Activated CD8-positive, alpha-beta T cell treated with anti-CD3 and anti-CD28 coated beads, Interleukin-2, amount 10 ng/mL, durations not matched to agents 7 days and 5 days (primary cell): ENCODE results near the gene MAN2A2. TPM values are rescaled to one million over a fixed set of nuclear protein-coding genes. Genes with fewer than 3 reads are reported as not detected.
"Not testable (repeated sequence)": the region's sequence is repeated elsewhere in the genome, so short reads cannot be mapped to it uniquely, and the experiment has no call there.

Experiments
- ATAC-seq: fragments of 150-1000 bp; cut with Tn5 transposase; one replicate; pipeline ENCODE4 v1.10.0; 2021; ENCODE audit warnings: moderate library complexity
- CTCF ChIA-PET: fragments of 350-600 bp; sonication (Branson Sonifier 250); formaldehyde crosslinking; loops from one replicate; lab custom pipeline; 2021; ENCODE audit warnings: antibody characterized with exemption; lab: Charles Lee
- POLR2A ChIA-PET: fragments of 350-600 bp; sonication (Branson Sonifier 250); formaldehyde crosslinking; loops from one replicate; lab custom pipeline; 2021; ENCODE audit warnings: antibody characterized with exemption; lab: Charles Lee
- DNase-seq: peaks from one replicate; pipeline ENCODE4 v3.0.0-alpha.2; 2020
- H3K27ac Mint-ChIP-seq: one replicate; pipeline ENCODE4 v1.8.0; 2021; ENCODE audit warnings: mild to moderate bottlenecking, mixed read lengths
- H3K27me3 Mint-ChIP-seq: one replicate; pipeline ENCODE4 v1.8.0; 2021; ENCODE audit warnings: low read depth, mixed read lengths
- H3K36me3 Mint-ChIP-seq: one replicate; pipeline ENCODE4 v1.8.0; 2021; ENCODE audit warnings: low read depth, mixed read lengths
- H3K4me1 Mint-ChIP-seq: one replicate; pipeline ENCODE4 v1.8.0; 2021; ENCODE audit warnings: low read depth, mixed read lengths
- H3K4me3 Mint-ChIP-seq: one replicate; pipeline ENCODE4 v1.8.0; 2021; ENCODE audit warnings: mild to moderate bottlenecking, mixed read lengths
- H3K9me3 Mint-ChIP-seq: one replicate; pipeline ENCODE4 v1.8.0; 2022; ENCODE audit warnings: mixed read lengths; ENCODE audit not compliant: insufficient read depth
- total RNA-seq, 2 experiments: library from RNA; stranded (reverse); gene quantifications; one replicate each; pipeline ENCODE4 v1.2.3, GENCODE V29; 2021

MAN2A2 gene
- total RNA-seq, 2 experiments from 2014 or later = 82.7 to 97.7 TPM

DNA sequence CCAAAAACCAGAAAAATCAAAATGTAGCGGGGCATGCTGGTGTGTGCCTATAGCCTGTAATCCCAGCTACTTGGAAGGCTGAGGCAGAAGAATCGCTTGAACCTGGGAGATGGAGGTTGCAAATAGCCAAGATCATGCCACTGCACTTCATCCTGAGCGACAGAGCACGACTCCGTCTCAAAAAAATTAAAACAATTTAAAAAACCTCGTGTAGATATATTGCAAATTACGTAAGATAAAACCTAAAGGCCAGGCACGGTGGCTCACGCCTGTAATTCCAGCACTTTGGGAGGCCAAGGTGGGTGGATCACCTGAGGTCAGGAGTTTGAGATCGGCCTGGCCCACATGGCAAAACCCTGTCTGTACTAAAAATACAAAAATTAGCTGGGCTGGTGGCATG, 23.7 kb downstream of the MAN2A2 start:
- H3K36me3 Mint-ChIP-seq = peaks cover 35% of the 10 kb centered on the region
- H3K27ac Mint-ChIP-seq, H3K9me3 Mint-ChIP-seq, DNase-seq, POLR2A ChIA-PET, H3K27me3 Mint-ChIP-seq, ATAC-seq, H3K4me3 Mint-ChIP-seq: not testable (repeated sequence)
- CTCF ChIA-PET = interaction anchor here (11.4 kb wide), 1 partner anchor 26 kb away, joined by 328 read pairs; the partner anchor contains the start of gene MAN2A2
- H3K4me1 Mint-ChIP-seq = peaks cover 38% of the 10 kb centered on the region

DNA sequence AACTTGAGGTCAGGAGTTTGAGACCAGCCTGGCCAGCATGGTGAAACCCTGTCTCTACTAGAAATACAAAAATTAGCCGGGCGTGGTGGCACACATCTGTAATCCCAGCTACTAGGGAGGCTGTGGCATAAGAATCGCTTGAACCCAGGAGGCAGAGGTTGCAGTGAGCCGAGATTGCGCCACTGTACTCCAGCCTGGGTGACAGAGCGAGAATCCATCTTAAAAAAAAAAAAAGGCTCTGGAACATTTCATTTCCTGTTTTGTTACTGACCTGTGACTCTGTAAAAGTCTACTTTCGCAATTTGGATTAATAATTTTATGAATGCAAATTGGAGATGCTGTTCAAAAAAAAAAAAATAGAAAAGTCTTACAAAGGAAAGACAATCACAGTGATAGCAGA, 25.0 kb downstream of the MAN2A2 start:
- Mint-ChIP-seq H3K4me1 (peaks cover 43% of the 10 kb centered on the region), H3K36me3 (peaks cover 29% of the 10 kb centered on the region), H3K27ac (peak overlapping the region; percentile 64), H3K4me3 (peak overlapping the region; percentile 52)
- not testable (repeated sequence) for H3K27me3 Mint-ChIP-seq, H3K9me3 Mint-ChIP-seq, DNase-seq, ATAC-seq
- ChIA-PET POLR2A (interaction anchor here (1.6 kb wide), 1 partner anchor 210 kb away, joined by 5 read pairs; no protein-coding TSS in a partner anchor), CTCF (interaction anchor here (11.4 kb wide), 1 partner anchor 27 kb away, joined by 328 read pairs; the partner anchor contains the start of gene MAN2A2)

DNA sequence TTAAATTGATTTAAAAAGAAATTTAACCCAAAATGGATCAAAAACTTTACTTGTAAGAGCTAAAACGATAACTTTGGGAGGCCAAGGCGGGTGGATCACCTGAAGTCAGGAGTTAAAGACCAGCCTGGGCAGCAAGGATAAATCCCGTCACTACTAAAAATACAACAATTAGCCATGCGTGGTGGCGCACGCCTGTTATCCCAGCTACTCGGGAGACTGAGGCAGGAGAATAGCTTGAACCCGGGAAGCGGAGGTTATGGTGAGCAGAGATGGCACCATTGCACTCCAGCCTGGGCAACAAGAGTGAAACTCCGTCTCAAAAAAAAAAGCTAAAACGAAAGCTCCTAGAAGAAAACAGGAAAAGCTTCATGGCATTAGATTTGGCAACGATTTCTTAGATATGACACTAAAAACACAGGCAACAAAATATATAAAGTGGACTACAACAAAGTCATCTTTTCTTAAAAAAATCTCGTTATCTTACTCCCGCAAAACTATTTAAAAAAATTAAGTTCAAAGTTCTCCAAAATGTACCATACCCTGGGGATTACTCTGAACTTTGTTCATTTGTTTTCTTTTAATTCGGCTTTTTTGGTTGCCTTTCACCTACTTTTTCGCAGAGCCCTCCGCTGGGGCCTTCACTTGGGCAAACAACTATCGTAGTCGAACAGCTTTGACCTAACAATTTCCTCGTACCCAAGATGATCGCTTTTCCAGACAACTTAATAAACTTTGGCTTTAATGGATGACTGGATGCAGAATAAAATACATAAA, 26.3 kb downstream of the MAN2A2 start:
- peaks cover 50% of the 10 kb centered on the region for H3K4me1 Mint-ChIP-seq

DNA sequence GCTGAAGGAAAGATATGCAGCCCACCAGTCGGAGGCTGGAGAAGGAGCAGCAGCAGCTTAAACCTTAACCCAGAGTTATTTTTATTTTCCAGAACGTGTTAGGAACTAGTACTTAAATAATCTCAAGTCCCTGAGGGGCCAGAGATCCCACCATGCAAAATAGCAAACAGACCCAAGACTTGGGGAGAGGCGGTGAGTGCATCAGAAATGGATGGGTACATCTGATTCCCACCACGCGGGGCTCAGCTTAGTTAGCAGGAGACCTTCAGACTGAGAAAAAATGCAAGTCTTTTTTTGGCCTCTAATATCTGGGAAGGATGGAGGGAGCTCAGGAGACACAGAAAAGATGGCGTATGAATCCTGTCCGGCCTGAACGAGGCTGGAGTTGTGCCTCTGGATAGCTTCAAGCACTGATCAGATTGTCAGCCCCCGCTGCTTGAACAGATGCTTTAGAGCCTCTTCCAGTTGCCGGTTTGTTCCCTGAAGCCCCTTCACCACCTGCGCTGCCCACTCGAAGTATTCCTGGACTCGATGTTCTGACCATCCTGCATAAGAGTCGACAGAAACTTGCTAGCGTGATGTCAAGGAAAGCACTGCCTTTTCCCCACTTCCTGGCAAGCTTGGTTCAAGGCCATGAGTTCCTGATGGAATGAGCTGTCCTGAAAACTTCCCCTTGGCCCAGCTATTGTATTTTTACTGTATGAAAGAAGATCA, 27.9 kb downstream of the MAN2A2 start:
- no peak for ATAC-seq
- Mint-ChIP-seq H3K9me3 (no peaks in the 10 kb centered on the region), H3K27ac (peak overlapping the region; percentile 99), H3K4me3 (peak overlapping the region; percentile 97), H3K4me1 (peaks cover 54% of the 10 kb centered on the region), H3K36me3 (peaks cover 22% of the 10 kb centered on the region), H3K27me3 (no peaks in the 10 kb centered on the region)
- peak; percentile 32 for DNase-seq
- POLR2A ChIA-PET = interaction anchor here (0.5 to 9.9 kb wide), 16 partner anchors 8 to 695 kb away, joined by 3 to 110 read pairs (median 3); partner anchors contain the start of genes BLM, FURIN, IQGAP1 and MAN2A2
- CTCF ChIA-PET = interaction anchor here (0.7 to 11.4 kb wide), 42 partner anchors 8 to 832 kb away, joined by 3 to 328 read pairs (median 6); partner anchors contain the start of genes BLM, FES, MAN2A2 and PRC1

More for the DNA sequence above, 26.3 kb downstream of the MAN2A2 start:
- DNase-seq (no peak), ATAC-seq (no peak)
- H3K36me3 Mint-ChIP-seq = peaks cover 23% of the 10 kb centered on the region
- peak overlapping the region; percentile 97 for H3K4me3 Mint-ChIP-seq
- no peaks in the 10 kb centered on the region for H3K27me3 Mint-ChIP-seq
- POLR2A ChIA-PET = interaction anchor here (0.6 to 9.9 kb wide), 9 partner anchors 25 to 928 kb away, joined by 3 to 110 read pairs (median 4); partner anchors contain the start of genes MAN2A2, RCCD1 and ZNF710
- no peaks in the 10 kb centered on the region for H3K9me3 Mint-ChIP-seq
- H3K27ac Mint-ChIP-seq = peak overlapping the region; percentile 99
- CTCF ChIA-PET = interaction anchor here (0.7 to 11.4 kb wide), 10 partner anchors 28 to 636 kb away, joined by 3 to 328 read pairs (median 4); partner anchors contain the start of genes FES and MAN2A2

DNA sequence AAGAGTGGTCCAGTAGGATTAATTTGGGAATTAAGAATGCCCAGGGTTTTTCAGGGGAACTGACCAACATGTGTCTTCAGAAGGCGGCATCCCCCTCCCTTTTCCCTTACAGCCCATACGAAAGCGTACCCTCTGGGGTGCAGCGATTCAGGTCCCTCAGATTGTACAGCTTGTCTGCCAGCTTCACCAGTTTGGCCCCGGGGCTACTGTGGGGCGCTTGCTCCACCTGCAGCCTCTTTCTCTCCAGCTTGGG, 28.4 kb downstream of the MAN2A2 start:
- Mint-ChIP-seq H3K27me3 (no peaks in the 10 kb centered on the region), H3K4me3 (peak overlapping the region; percentile 97), H3K9me3 (no peaks in the 10 kb centered on the region), H3K36me3 (peaks cover 27% of the 10 kb centered on the region), H3K4me1 (peaks cover 58% of the 10 kb centered on the region), H3K27ac (peak overlapping the region; percentile 99)
- ATAC-seq = no peak
- POLR2A ChIA-PET = interaction anchor here (0.5 to 9.9 kb wide), 16 partner anchors 12 to 696 kb away, joined by 3 to 110 read pairs (median 3); partner anchors contain the start of genes BLM, FURIN, IQGAP1 and MAN2A2
- CTCF ChIA-PET = interaction anchor here (0.7 to 11.4 kb wide), 50 partner anchors 8 to 832 kb away, joined by 3 to 328 read pairs (median 5); partner anchors contain the start of genes BLM, FES, MAN2A2 and PRC1
- DNase-seq = no peak

DNA sequence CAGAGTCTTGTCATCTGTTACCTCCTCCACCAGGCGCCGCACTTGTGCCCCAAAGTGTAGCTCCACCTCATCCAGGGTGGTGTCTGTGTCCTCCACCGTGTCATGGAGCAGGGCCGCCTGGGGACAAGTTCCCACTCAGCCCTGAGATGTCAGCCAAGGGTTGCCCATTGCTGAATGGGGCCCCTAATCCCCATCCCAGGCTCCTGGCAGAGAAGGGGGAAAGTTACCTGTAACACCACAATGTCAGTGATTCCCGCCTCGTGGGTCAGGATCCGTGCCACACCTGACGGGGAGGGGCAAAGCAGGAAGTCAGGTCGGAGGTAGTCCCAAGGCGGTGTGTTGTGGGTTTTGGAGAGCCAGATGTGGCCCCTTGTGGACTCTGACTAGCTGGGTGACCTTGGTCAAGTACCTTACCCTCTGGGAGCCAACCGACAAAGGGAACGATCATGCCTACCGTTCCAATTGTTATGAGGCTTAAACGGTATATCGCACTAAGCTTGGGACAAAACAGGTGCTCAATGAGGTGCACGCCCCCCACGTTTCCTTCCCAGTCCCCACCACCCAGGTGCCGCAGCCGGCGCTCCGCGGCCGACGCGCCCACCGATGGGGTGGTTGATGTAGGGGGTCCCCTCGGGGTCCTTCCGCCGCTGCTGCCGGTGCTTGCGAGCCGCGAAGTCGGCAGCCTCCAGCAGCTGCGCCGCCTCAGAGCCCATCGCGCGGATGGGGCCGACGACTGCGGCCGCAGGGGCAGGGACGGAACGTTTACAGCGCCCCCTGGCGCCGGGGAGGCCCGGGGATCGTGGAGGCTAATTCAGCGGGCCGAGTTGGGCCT, 28.9 kb downstream of the MAN2A2 start, which contains the start of gene HDDC3:
HDDC3 (minus strand) TSS at position 722 of the 832 bp plus-strand sequence; CDS start at position 713, 9 bp downstream.
- Mint-ChIP-seq H3K27ac (peak within 1 kb of the TSS; percentile 99), H3K27me3 (no peaks in the 10 kb centered on the region), H3K9me3 (no peaks in the 10 kb centered on the region), H3K4me3 (peak within 1 kb of the TSS; percentile 97), H3K4me1 (peaks cover 64% of the 10 kb centered on the region), H3K36me3 (peaks cover 30% of the 10 kb centered on the region)
- ChIA-PET POLR2A (interaction anchor here (0.5 to 9.9 kb wide), 20 partner anchors 12 to 698 kb away, joined by 3 to 110 read pairs (median 3); partner anchors contain the start of genes BLM, CIB1, FURIN and GDPGP1), CTCF (interaction anchor here (0.7 to 11.4 kb wide), 65 partner anchors 7 to 833 kb away, joined by 3 to 328 read pairs (median 5); partner anchors contain the start of genes BLM, FES, MAN2A2 and PRC1)
- ATAC-seq (peak; percentile 59), DNase-seq (peak; percentile 94)

DNA sequence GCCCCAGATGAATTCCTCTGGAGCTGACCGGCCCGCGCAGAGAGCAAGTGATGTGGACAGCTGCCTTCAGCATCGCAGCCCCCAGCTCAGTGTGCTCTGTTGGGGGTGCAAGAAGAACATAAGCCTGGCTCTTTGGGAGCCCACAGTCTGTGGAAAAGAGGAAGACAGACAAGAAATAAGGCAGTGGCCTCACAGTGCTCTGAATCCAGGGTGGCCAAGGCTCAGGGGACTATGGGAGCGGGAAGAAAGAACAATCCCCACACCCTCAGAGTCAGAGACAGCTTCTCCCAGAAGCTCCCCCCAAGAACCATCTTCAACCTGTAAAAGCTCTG, 29.5 kb downstream of the MAN2A2 start:
- CTCF ChIA-PET = interaction anchor here (0.7 to 11.4 kb wide), 54 partner anchors 10 to 833 kb away, joined by 3 to 328 read pairs (median 5); partner anchors contain the start of genes BLM, FES, MAN2A2 and RCCD1
- peaks cover 64% of the 10 kb centered on the region for H3K4me1 Mint-ChIP-seq
- peak overlapping the region; percentile 97 for H3K4me3 Mint-ChIP-seq
- ATAC-seq (no peak), DNase-seq (no peak)
- POLR2A ChIA-PET = interaction anchor here (0.5 to 9.9 kb wide), 12 partner anchors 15 to 699 kb away, joined by 3 to 110 read pairs (median 3); partner anchors contain the start of genes BLM, CIB1, GDPGP1 and MAN2A2
- H3K27ac Mint-ChIP-seq = peak overlapping the region; percentile 99
- peaks cover 30% of the 10 kb centered on the region for H3K36me3 Mint-ChIP-seq
- no peaks in the 10 kb centered on the region for H3K9me3 Mint-ChIP-seq
- H3K27me3 Mint-ChIP-seq = no peaks in the 10 kb centered on the region

DNA sequence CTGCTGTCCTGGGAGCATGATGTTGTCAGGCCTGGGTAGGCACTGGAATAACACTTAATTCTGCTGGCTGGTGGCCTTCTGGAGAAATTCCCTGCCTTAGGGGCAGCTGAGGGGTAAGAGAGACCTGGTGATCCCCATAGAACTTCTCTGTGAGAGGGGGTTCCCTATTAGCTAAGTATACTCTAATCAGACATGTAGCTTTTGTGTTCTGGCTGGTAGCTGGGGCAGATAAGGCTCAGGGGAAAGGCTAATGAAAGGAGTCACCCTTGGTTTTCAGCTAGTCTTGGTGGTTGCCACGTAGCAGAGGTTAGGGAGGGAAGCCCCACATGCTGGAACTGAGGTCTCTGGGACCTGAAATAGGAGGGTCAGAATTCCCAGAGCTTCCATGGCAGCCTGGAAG, 30.2 kb downstream of the MAN2A2 start:
- DNase-seq = no peak
- POLR2A ChIA-PET = interaction anchor here (0.9 to 9.9 kb wide), 6 partner anchors 22 to 247 kb away, joined by 3 to 110 read pairs (median 12); partner anchors contain the start of genes BLM, MAN2A2 and RCCD1
- peak overlapping the region; percentile 57 for H3K27ac Mint-ChIP-seq
- no peak for ATAC-seq
- H3K36me3 Mint-ChIP-seq = peaks cover 31% of the 10 kb centered on the region
- H3K4me3 Mint-ChIP-seq = peak overlapping the region; percentile 97
- H3K9me3 Mint-ChIP-seq = no peaks in the 10 kb centered on the region
- peaks cover 62% of the 10 kb centered on the region for H3K4me1 Mint-ChIP-seq
- CTCF ChIA-PET = interaction anchor here (0.9 to 11.4 kb wide), 39 partner anchors 8 to 834 kb away, joined by 3 to 328 read pairs (median 7); partner anchors contain the start of genes BLM, FES, MAN2A2 and RCCD1
- no peaks in the 10 kb centered on the region for H3K27me3 Mint-ChIP-seq

DNA sequence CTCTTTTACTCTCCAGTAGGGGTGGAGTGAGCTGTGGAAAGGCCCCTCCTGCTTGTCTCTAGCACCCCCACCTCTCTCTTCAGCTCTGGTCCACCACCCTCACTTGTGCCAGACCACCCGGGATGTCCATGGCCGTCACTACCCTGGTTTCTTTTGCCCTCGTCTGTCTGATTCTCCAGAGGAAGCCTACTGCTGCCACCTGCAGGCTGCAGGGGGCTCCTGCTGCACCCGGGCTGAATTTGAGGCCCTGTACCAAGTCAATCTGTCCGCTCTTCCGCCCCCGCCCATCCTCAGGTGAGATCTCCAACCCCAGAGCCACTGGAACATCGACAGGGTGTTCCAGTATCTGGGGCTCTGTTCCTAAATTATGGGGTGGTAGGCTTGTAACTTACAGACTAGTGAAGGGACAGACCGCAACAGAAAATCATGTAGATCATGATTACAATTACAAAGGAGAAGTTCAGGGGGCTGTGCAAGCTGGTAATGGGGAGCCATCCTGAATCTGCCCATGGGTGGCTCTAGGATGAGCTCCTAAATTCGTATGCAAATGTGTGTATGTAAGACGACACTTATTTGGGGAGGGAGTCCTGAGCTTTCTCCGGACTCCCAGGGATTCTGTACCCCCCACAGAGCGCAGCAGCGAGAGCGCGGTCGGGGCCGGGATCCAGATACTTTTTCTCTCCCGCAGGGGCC, 31.3 kb downstream of the MAN2A2 start:
- ChIA-PET CTCF (interaction anchor here (0.5 to 11.4 kb wide), 44 partner anchors 8 to 641 kb away, joined by 3 to 328 read pairs (median 4); partner anchors contain the start of genes BLM, IQGAP1, MAN2A2 and RCCD1), POLR2A (interaction anchor here (0.6 to 9.9 kb wide), 11 partner anchors 20 to 558 kb away, joined by 3 to 110 read pairs (median 4); partner anchors contain the start of genes MAN2A2 and RCCD1)
- H3K27me3 Mint-ChIP-seq = no peaks in the 10 kb centered on the region
- H3K27ac Mint-ChIP-seq = peak overlapping the region; percentile 95
- H3K4me1 Mint-ChIP-seq = peaks cover 57% of the 10 kb centered on the region
- peaks cover 33% of the 10 kb centered on the region for H3K36me3 Mint-ChIP-seq
- peak overlapping the region; percentile 85 for H3K4me3 Mint-ChIP-seq
- DNase-seq (peak; percentile 94), ATAC-seq (peak; percentile 35)
- H3K9me3 Mint-ChIP-seq = no peaks in the 10 kb centered on the region
